Vagina (tissue), 2 donors: ENCODE results near the gene ADORA2B. TPM values are rescaled to one million over a fixed set of nuclear protein-coding genes. Genes with fewer than 3 reads are reported as not detected.
"Not testable (repeated sequence)": the region's sequence is repeated elsewhere in the genome, so short reads cannot be mapped to it uniquely, and the experiment has no call there.

Experiments
- DNase-seq, 2 donors: peaks; one replicate each; pipeline ENCODE4 v3.0.0-alpha.2; 2017; ENCODE audit errors: extremely low spot score in 2 of 2
- H3K27ac ChIP-seq: fragments of 200-600 bp; sonication (generic); one replicate; pipeline ENCODE4 v1.5.1; 2019
- H3K27me3 ChIP-seq: fragments of 200-600 bp; sonication (generic); one replicate; pipeline ENCODE4 v1.5.1; 2019
- H3K36me3 ChIP-seq, 2 donors: fragments of 200-600 bp; sonication (generic); one replicate each; pipeline ENCODE4 v1.5.1; 2017 to 2019
- H3K4me1 ChIP-seq: fragments of 200-600 bp; sonication (generic); one replicate; pipeline ENCODE4 v1.5.1; 2019
- H3K4me3 ChIP-seq, 2 donors: fragments of 200-600 bp; sonication (generic); 1 replicate in 1 of 2; 2 replicates in 1 of 2; pipeline ENCODE4 v1.5.1; 2016 to 2019
- H3K9me3 ChIP-seq: fragments of 200-600 bp; sonication (generic); one replicate; pipeline ENCODE4 v1.5.1; 2019
- POLR2A ChIP-seq, 2 donors: fragments of 450-650 bp; IDR thresholded peaks; one replicate each; pipeline ENCODE4 v1.6.1; 2017; ENCODE audit warnings: antibody characterized with exemption in 2 of 2, mild to moderate bottlenecking in 2 of 2, moderate library complexity in 2 of 2
- POLR2AphosphoS5 ChIP-seq, 2 donors: sonication (generic); formaldehyde crosslinking; IDR thresholded peaks; one replicate each; pipeline ENCODE4 v1.9.0; 2017; ENCODE audit warnings: antibody characterized with exemption in 2 of 2, mild to moderate bottlenecking in 2 of 2, low read depth in 1 of 2; ENCODE audit not compliant: insufficient read depth in 1 of 2
- intact Hi-C: fragments of 100-400 bp; cut with DNase I; formaldehyde crosslinking; loops from one replicate; pipeline ENCODE4 v1.15.1; 2023
- total RNA-seq: library from RNA; depleted of rRNA; stranded (reverse); fragments of >200 nt; gene quantifications from one replicate; pipeline ENCODE4 v1.2.3, GENCODE V29; 2016
- TF ChIP-seq, protein P1 (sequence below), 3 experiments: fragments of 450-650 bp in 2 of 3; fragments of 200-600 bp in 1 of 3; sonication (generic) in 1 of 3; IDR thresholded peaks; one replicate each; pipeline ENCODE4 v1.5.1; 2017 to 2019; ENCODE audit warnings: antibody characterized with exemption in 3 of 3, mild to moderate bottlenecking in 2 of 3, moderate library complexity in 2 of 3

Gene ADORA2B
- total RNA-seq, 1 donor from 2014 or later, result 33.4 TPM

DNA sequence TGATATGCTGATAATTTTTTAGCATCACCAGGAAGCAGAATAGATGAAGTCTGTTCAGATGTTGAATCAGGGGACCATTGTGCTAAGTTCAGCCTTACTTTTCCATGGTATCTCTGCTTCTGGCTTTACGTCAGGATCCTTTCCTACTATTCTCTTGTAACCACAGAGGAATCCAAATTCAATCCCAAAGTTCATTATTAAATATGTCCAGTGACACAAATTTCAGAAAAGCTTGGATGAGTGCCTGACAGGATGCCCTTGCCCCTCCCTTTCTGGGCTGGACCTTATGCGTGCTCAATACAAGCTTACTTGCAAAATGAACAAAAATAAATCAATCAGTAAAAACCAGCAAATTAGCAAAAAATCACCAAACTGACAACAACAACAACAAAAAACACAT lies 37.6 kb upstream of the ADORA2B start:
- TF ChIP-seq POLR2AphosphoS5 (IDR thresholded peaks at IDR 0.05; ENCODE audit: insufficient read depth in 1 of 2, low read depth in 1 of 2) (no peak), POLR2A (IDR thresholded peaks at IDR 0.05) (no peak)
- TF ChIP-seq, protein P1, sequence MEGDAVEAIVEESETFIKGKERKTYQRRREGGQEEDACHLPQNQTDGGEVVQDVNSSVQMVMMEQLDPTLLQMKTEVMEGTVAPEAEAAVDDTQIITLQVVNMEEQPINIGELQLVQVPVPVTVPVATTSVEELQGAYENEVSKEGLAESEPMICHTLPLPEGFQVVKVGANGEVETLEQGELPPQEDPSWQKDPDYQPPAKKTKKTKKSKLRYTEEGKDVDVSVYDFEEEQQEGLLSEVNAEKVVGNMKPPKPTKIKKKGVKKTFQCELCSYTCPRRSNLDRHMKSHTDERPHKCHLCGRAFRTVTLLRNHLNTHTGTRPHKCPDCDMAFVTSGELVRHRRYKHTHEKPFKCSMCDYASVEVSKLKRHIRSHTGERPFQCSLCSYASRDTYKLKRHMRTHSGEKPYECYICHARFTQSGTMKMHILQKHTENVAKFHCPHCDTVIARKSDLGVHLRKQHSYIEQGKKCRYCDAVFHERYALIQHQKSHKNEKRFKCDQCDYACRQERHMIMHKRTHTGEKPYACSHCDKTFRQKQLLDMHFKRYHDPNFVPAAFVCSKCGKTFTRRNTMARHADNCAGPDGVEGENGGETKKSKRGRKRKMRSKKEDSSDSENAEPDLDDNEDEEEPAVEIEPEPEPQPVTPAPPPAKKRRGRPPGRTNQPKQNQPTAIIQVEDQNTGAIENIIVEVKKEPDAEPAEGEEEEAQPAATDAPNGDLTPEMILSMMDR (IDR thresholded peaks at IDR 0.05), result no peak
- Histone ChIP-seq H3K27me3 (no peaks in the 10 kb centered on the region), H3K27ac (no peak overlapping the region), H3K9me3 (no peaks in the 10 kb centered on the region), H3K36me3 (no peaks in the 10 kb centered on the region), H3K4me3 (no peak overlapping the region), H3K4me1 (no peaks in the 10 kb centered on the region)
- intact Hi-C loops, result no loop called here
- no peak for DNase-seq

DNA sequence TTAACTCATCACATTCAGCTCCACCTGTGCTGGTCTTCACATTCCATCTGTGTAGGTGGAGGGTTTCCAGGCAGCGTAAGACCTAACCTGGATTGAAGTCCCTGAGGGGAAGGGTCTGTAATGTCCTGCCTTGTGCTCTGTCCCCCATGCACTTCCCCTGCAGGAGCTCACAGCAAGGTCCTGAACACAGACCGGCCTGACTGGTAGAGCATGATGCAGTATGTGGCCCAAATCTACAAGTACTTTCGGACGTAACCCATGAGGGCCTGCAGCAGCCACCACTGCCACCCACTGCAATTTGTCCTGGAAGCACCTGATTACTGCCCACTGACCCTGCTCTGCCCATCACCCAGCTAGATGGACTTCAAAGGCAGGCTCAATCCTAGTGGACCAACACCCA lies 36.6 kb upstream of the ADORA2B start:
- H3K27ac ChIP-seq, result no peak overlapping the region
- H3K4me1 ChIP-seq, result no peaks in the 10 kb centered on the region
- H3K9me3 ChIP-seq, result no peaks in the 10 kb centered on the region
- TF ChIP-seq, protein P1 (IDR thresholded peaks at IDR 0.05), result no peak
- TF ChIP-seq POLR2AphosphoS5 (IDR thresholded peaks at IDR 0.05; ENCODE audit: insufficient read depth in 1 of 2, low read depth in 1 of 2) (no peak), POLR2A (IDR thresholded peaks at IDR 0.05) (no peak)
- intact Hi-C loops, result no loop called here
- H3K27me3 ChIP-seq, result no peaks in the 10 kb centered on the region
- H3K36me3 ChIP-seq, result no peaks in the 10 kb centered on the region
- H3K4me3 ChIP-seq, result no peak overlapping the region
- no peak for DNase-seq

DNA sequence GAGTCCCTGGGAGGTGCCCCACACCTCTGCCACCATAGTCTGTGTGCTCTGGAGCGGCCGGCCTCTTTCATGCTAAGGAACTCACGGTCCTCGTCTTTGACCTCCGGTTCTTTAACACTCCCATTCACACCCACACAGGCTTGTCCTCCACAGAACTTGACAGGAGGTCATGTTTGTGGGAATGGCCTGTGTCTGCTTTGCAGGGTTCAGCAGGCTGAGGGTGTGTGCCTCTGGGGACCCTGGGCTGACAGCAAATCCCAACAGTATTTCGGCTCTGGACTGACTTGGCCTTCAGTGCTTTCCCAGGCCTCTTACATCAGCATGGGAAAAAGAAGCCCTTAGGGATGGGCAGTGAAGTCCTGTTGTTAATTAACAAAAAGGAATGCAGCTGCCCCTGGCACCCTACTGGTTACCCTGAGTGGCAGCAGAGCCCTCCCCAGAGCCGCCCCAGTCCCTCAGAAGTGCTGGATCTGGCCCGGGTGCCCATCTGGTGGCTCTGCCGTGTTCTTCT lies 35.4 kb upstream of the ADORA2B start:
- Histone ChIP-seq H3K27me3 (no peaks in the 10 kb centered on the region), H3K4me3 (no peak overlapping the region), H3K27ac (no peak overlapping the region), H3K9me3 (no peaks in the 10 kb centered on the region), H3K4me1 (no peaks in the 10 kb centered on the region), H3K36me3 (no peaks in the 10 kb centered on the region)
- TF ChIP-seq POLR2AphosphoS5 (IDR thresholded peaks at IDR 0.05; ENCODE audit: insufficient read depth in 1 of 2, low read depth in 1 of 2) (no peak), POLR2A (IDR thresholded peaks at IDR 0.05) (no peak)
- TF ChIP-seq, protein P1 (IDR thresholded peaks at IDR 0.05), result no peak
- intact Hi-C loops, result no loop called here
- no peak for DNase-seq

DNA sequence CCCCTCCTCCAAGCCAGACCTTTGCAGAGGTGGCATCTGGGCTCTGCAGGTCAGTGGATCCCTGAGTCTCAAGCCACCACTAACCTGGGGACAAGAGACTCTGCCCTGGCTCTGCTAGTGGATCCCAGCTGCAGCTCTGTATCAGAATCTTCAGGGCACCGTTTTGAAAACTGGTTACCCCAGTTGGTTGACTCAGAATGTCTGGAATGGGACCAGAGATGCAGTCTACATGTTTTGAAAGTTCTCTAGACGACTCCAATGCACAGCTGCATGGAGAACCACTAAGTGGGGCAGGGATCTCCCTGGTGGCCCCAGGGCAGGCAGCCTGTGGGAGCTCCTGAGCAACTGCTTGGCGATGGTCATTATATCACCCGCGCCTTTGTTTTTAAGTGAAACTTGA lies 34.1 kb upstream of the ADORA2B start:
- DNase-seq, result peak in 1 of 2 donors; percentile 84
- TF ChIP-seq, protein P1 (IDR thresholded peaks at IDR 0.05), result no peak
- no peak for TF ChIP-seq POLR2AphosphoS5 (IDR thresholded peaks at IDR 0.05; ENCODE audit: insufficient read depth in 1 of 2, low read depth in 1 of 2)
- TF ChIP-seq POLR2A (IDR thresholded peaks at IDR 0.05), result no peak
- no peaks in the 10 kb centered on the region for H3K9me3 ChIP-seq
- H3K4me3 ChIP-seq, result no peak overlapping the region
- no peaks in the 10 kb centered on the region for H3K27me3 ChIP-seq
- no peaks in the 10 kb centered on the region for H3K4me1 ChIP-seq
- intact Hi-C loops, result no loop called here
- H3K27ac ChIP-seq, result no peak overlapping the region
- H3K36me3 ChIP-seq, result no peaks in the 10 kb centered on the region

DNA sequence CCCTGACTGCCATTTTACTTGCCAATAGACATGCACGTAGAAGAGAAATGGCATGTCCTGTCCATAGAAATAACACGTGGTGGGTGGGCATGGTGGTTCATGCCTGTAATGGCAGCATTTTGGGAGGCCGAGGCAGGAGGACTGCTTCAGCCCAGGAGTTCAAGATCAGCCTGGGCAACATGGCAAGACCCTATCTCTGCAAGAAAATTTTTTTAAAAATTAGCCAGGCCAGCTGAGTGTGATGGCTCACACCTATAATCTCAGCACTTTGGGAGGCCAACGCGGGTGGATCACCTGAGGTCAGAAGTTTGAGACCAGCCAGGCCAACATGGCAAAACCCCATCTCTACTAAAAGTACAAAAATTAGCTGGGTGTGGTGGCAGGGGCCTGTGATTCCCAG lies 33.2 kb upstream of the ADORA2B start:
- intact Hi-C loops, H3K27me3 ChIP-seq, H3K4me3 ChIP-seq, DNase-seq, H3K27ac ChIP-seq, H3K36me3 ChIP-seq, H3K9me3 ChIP-seq, H3K4me1 ChIP-seq: not testable (repeated sequence)
